ENCODE results near the gene PMM1.
"Not testable (repeated sequence)": the region's sequence is repeated elsewhere in the genome, so short reads cannot be mapped to it uniquely, and the experiment has no call there.

The PMM1 gene

DNA sequence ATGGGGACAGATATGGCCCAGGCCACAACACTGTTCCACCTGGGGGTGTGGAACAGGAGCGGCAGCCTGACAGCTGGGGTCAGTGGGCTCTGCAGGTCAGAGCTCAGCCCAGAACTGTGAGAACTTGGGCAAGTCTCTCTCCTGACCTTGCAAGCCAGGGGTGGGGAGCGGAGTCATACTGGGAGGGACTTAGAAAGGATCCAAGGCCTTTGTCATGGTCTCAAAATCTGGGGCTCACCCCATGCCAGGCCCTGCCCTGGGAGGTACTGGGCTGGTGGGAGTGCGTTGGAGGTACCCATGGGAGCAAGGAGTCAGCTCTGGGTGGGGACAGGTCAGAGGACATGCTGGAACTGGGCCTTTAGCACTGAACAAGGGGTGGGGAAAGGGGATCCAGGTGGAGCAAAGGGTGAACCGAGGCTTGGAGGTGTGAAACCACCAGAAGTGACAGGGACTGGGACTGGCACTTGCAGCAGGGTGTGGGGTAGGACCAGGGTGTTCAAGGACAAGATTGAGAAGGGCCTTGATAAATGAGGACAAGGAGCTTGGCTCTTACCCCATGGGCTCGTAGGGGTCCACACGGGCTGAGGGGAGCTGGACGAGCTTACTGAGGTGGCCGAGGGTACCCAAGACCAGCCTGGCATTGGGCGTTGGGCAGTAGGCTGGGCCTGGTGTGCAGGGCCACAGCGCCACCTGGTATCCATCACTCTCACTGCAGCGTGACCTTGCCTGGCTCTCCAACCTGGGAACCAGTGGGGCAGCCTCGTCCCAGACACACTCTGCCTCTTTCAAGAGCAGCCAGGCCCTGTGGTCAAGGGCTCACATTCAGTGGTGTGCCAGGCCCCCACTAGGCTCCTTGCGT is 7.4 kb upstream of the PMM1 start:
- no peaks in the 10 kb centered on the region for H3K4me1 ChIP-seq (ENCODE audit: control insufficient read depth, low read length)
- H3K79me2 ChIP-seq (ENCODE audit: control insufficient read depth, low read length), result no peaks in the 10 kb centered on the region
- H3K27ac ChIP-seq (ENCODE audit: low read depth, low read length), result no peak overlapping the region
- H4K20me1 ChIP-seq (ENCODE audit: control insufficient read depth, insufficient read depth, low read depth, low read length), result peaks cover 8% of the 10 kb centered on the region; the same call in 1 of the 2 replicates
- H3F3A ChIP-seq (ENCODE audit: control insufficient read depth, insufficient read depth), result 0 out of 2 replicates have a peak, but pooled peaks cover 2% of the 10 kb centered on the region
- TF ChIP-seq, protein P1, sequence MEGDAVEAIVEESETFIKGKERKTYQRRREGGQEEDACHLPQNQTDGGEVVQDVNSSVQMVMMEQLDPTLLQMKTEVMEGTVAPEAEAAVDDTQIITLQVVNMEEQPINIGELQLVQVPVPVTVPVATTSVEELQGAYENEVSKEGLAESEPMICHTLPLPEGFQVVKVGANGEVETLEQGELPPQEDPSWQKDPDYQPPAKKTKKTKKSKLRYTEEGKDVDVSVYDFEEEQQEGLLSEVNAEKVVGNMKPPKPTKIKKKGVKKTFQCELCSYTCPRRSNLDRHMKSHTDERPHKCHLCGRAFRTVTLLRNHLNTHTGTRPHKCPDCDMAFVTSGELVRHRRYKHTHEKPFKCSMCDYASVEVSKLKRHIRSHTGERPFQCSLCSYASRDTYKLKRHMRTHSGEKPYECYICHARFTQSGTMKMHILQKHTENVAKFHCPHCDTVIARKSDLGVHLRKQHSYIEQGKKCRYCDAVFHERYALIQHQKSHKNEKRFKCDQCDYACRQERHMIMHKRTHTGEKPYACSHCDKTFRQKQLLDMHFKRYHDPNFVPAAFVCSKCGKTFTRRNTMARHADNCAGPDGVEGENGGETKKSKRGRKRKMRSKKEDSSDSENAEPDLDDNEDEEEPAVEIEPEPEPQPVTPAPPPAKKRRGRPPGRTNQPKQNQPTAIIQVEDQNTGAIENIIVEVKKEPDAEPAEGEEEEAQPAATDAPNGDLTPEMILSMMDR (IDR thresholded peaks at IDR 0.05; ENCODE audit: low read depth, low read length, poor library complexity, severe bottlenecking), result peak; percentile 79
- no peak for TF ChIP-seq EZH2phosphoT487 (IDR thresholded peaks at IDR 0.05; ENCODE audit: borderline replicate concordance, low read length)
- peaks cover 19% of the 10 kb centered on the region for H3K36me3 ChIP-seq (ENCODE audit: control insufficient read depth, low read length)
- H3K27me3 ChIP-seq (ENCODE audit: control insufficient read depth, low read length), result no peaks in the 10 kb centered on the region
- H3K9me2 ChIP-seq (replicated peaks; ENCODE audit: control insufficient read depth, low read length), result no peaks in the 10 kb centered on the region
- H3K4me3 ChIP-seq (ENCODE audit: low read length), result no peak overlapping the region
- no peaks in the 10 kb centered on the region for H3K9me3 ChIP-seq (ENCODE audit: control insufficient read depth, insufficient read depth, low read length)
- H3K4me2 ChIP-seq (ENCODE audit: low read length), result no peak overlapping the region

DNA sequence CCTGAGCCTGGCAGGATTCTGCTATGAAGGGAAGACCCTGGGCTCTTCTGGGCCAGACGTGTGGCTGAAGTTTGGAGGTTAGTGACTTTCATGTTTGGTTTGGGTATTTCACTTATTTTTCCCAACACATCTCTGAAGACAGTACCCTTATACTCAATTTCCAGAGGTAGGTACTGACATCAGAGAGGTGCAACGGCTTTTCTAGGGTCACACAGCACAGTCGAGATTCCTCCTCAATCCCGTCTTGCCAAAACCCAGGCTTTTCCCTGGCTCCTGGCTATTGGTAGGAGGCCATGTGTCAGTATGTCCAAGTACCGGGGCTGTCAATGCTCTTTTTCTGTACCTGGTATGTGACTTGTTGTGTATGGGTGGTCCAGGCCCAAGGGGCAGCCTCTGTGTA is 6.1 kb upstream of the PMM1 start:
- Histone ChIP-seq H3K9me3 (ENCODE audit: control insufficient read depth, insufficient read depth, low read length) (no peaks in the 10 kb centered on the region), H3K79me2 (ENCODE audit: control insufficient read depth, low read length) (no peaks in the 10 kb centered on the region), H3K27me3 (ENCODE audit: control insufficient read depth, low read length) (no peaks in the 10 kb centered on the region), H3K4me3 (ENCODE audit: low read length) (no peak overlapping the region), H3F3A (ENCODE audit: control insufficient read depth, insufficient read depth) (0 out of 2 replicates have a peak, but pooled peaks cover 2% of the 10 kb centered on the region), H4K20me1 (ENCODE audit: control insufficient read depth, insufficient read depth, low read depth, low read length) (peaks cover 8% of the 10 kb centered on the region; the same call in 1 of the 2 replicates), H3K9me2 (replicated peaks; ENCODE audit: control insufficient read depth, low read length) (no peaks in the 10 kb centered on the region), H3K4me1 (ENCODE audit: control insufficient read depth, low read length) (no peaks in the 10 kb centered on the region), H3K27ac (ENCODE audit: low read depth, low read length) (no peak overlapping the region), H3K4me2 (ENCODE audit: low read length) (no peak overlapping the region), H3K36me3 (ENCODE audit: control insufficient read depth, low read length) (peaks cover 13% of the 10 kb centered on the region)
- no peak for TF ChIP-seq EZH2phosphoT487 (IDR thresholded peaks at IDR 0.05; ENCODE audit: borderline replicate concordance, low read length)
- TF ChIP-seq, protein P1 (IDR thresholded peaks at IDR 0.05; ENCODE audit: low read depth, low read length, poor library complexity, severe bottlenecking), result no peak

DNA sequence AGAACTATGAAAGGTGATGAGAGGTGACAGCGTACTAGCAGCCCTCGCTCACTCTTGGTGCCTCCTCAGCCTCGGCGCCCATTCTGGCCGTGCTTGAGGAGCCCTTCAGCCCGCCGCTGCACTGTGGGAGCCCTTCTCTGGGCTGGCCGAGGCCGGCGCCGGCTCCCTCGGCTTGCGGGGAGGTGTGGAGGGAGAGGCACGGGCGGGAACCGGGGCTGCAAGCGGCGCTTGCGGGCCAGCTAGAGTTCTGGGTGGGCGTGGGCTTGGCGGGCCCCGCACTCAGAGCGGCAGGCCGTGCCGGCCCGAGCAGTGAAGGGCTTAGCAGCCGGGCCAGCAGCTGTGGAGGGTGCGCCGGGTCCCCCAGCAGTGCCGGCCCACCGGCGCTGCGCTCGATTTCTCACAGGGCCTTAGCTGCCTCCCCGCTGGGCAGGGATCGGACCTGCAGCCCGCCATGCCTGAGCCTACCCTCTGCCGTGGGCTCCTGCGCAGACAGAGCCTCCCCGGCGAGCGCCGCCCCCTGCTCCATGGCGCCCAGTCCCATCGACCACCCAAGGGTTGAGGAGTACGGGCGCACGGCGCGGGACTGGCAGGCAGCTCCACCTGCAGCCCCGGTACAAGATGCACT is 3.8 kb upstream of the PMM1 start:
- not testable (repeated sequence) for H3K4me3 ChIP-seq (ENCODE audit: low read length); H3F3A ChIP-seq (ENCODE audit: control insufficient read depth, insufficient read depth); H3K4me2 ChIP-seq (ENCODE audit: low read length); H3K27me3 ChIP-seq (ENCODE audit: control insufficient read depth, low read length); H3K27ac ChIP-seq (ENCODE audit: low read depth, low read length); H3K9me3 ChIP-seq (ENCODE audit: control insufficient read depth, insufficient read depth, low read length); H3K36me3 ChIP-seq (ENCODE audit: control insufficient read depth, low read length); H3K9me2 ChIP-seq (replicated peaks; ENCODE audit: control insufficient read depth, low read length); H3K79me2 ChIP-seq (ENCODE audit: control insufficient read depth, low read length); H4K20me1 ChIP-seq (ENCODE audit: control insufficient read depth, insufficient read depth, low read depth, low read length)
- peaks cover 14% of the 10 kb centered on the region for H3K4me1 ChIP-seq (ENCODE audit: control insufficient read depth, low read length)

GRCh38 chr22:41587347-41587723 is 2.3 kb downstream of the PMM1 start:
- Histone ChIP-seq H3K36me3 (ENCODE audit: control insufficient read depth, low read length) (peaks cover 3% of the 10 kb centered on the region; the same call in 1 of the 2 replicates), H3K4me2 (ENCODE audit: low read length) (no peak overlapping the region), H3K27ac (ENCODE audit: low read depth, low read length) (no peak overlapping the region), H3K27me3 (ENCODE audit: control insufficient read depth, low read length) (no peaks in the 10 kb centered on the region), H3K4me3 (ENCODE audit: low read length) (no peak overlapping the region), H3K79me2 (ENCODE audit: control insufficient read depth, low read length) (peaks cover 6% of the 10 kb centered on the region), H3F3A (ENCODE audit: control insufficient read depth, insufficient read depth) (no peaks in the 10 kb centered on the region), H3K9me3 (ENCODE audit: control insufficient read depth, insufficient read depth, low read length) (no peaks in the 10 kb centered on the region), H4K20me1 (ENCODE audit: control insufficient read depth, insufficient read depth, low read depth, low read length) (no peaks in the 10 kb centered on the region), H3K9me2 (replicated peaks; ENCODE audit: control insufficient read depth, low read length) (no peaks in the 10 kb centered on the region), H3K4me1 (ENCODE audit: control insufficient read depth, low read length) (peaks cover 15% of the 10 kb centered on the region)
- no peak for TF ChIP-seq EZH2phosphoT487 (IDR thresholded peaks at IDR 0.05; ENCODE audit: borderline replicate concordance, low read length)
- TF ChIP-seq, protein P1 (IDR thresholded peaks at IDR 0.05; ENCODE audit: low read depth, low read length, poor library complexity, severe bottlenecking), result no peak
